Measurements from ENCODE around the gene MYNN. TPM values are rescaled to one million over a fixed set of nuclear protein-coding genes. Genes with fewer than 3 reads are reported as not detected.

MYNN gene
- total and polyA plus RNA-seq, 9 of the 15 experiments (the other 6 are each of a cell fraction or from before 2014, with no cell fraction given), result 10.4 to 35.7 (median 21.3) TPM

DNA sequence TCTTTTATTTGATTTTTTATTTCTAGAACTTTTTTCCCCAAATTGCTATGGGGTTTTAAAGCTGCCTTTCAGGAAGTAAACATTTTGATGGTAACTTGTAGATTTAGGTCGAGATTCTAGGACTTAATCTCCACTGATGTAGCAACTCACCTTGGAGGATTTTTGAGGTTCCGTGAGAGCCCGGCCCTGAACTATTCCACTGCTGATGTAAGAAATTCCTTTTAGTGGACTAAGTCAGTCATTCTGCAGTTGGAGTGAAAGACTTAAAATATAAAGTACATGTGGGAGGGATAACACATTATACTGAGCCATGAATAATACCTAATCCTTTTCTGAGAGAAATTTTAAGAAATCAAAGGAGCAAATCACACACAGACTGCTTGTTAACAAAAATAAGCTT is 52.1 kb downstream of the MYNN start (continued):
- TF ChIP-seq, protein P1, sequence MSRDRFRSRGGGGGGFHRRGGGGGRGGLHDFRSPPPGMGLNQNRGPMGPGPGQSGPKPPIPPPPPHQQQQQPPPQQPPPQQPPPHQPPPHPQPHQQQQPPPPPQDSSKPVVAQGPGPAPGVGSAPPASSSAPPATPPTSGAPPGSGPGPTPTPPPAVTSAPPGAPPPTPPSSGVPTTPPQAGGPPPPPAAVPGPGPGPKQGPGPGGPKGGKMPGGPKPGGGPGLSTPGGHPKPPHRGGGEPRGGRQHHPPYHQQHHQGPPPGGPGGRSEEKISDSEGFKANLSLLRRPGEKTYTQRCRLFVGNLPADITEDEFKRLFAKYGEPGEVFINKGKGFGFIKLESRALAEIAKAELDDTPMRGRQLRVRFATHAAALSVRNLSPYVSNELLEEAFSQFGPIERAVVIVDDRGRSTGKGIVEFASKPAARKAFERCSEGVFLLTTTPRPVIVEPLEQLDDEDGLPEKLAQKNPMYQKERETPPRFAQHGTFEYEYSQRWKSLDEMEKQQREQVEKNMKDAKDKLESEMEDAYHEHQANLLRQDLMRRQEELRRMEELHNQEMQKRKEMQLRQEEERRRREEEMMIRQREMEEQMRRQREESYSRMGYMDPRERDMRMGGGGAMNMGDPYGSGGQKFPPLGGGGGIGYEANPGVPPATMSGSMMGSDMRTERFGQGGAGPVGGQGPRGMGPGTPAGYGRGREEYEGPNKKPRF (IDR thresholded peaks at IDR 0.05; ENCODE audit: low read depth, low read length), result no peak
- TF ChIP-seq ASH1L (IDR thresholded peaks at IDR 0.05; ENCODE audit: borderline replicate concordance, low read depth, partially characterized antibody) (no peak), MAFF (IDR thresholded peaks at IDR 0.05; ENCODE audit: low read length) (no peak), ZNF408 (CRISPR knock-in tag; IDR thresholded peaks at IDR 0.05; ENCODE audit: low read depth) (no peak), ATF4 (CRISPR knock-in tag; IDR thresholded peaks at IDR 0.05) (no peak), HNRNPH1 (optimal IDR thresholded peaks at IDR 0.05; ENCODE audit: low read depth, low read length) (no peak), OTX1 (CRISPR knock-in tag; IDR thresholded peaks at IDR 0.05) (no peak), ZNF512 (tag; IDR thresholded peaks at IDR 0.05) (no peak), IRF9 (tag; IDR thresholded peaks at IDR 0.05) (no peak), DACH1 (IDR thresholded peaks at IDR 0.05; ENCODE audit: partially characterized antibody) (no peak), TAF9B (IDR thresholded peaks at IDR 0.05; ENCODE audit: partially characterized antibody) (no peak), ZNF212 (CRISPR knock-in tag; IDR thresholded peaks at IDR 0.05) (no peak)

Measured in K562 (cell line).